Inflammatory macrophage treated with lipopolysaccharide for 1 hour (primary cell): ENCODE data around the gene RHOH.
A peak's percentile ranks its signal among the peaks of the same experiment; 100 is the strongest.

ENCODE experiments used
- DNase-seq, 2 donors: peaks; one replicate each; pipeline ENCODE4 v3.0.0-alpha.2; 2020 to 2022

The RHOH gene

GRCh38 chr4:40209401-40209800, 12.6 kb downstream of the RHOH start:
- DNase-seq = no peak

GRCh38 chr4:40210776-40211175, 13.9 kb downstream of the RHOH start:
- DNase-seq = no peak

- no peak for DNase-seq
These were observed 14.7 kb downstream of the RHOH start for GRCh38 chr4:40211224-40212185.

GRCh38 chr4:40212674-40213527, 16.1 kb downstream of the RHOH start:
- DNase-seq = no peak

- DNase-seq = no peak
These were observed 17.2 kb downstream of the RHOH start for GRCh38 chr4:40214038-40214437.

- DNase-seq = no peak
These were observed 18.0 kb downstream of the RHOH start for GRCh38 chr4:40214661-40215418.

- DNase-seq = no peak
These were observed 20.0 kb downstream of the RHOH start for GRCh38 chr4:40216622-40217366.

- DNase-seq = no peak
These were observed 24.9 kb downstream of the RHOH start for GRCh38 chr4:40221744-40222143.

GRCh38 chr4:40223343-40223742, 26.5 kb downstream of the RHOH start:
- DNase-seq = no peak

GRCh38 chr4:40224432-40224831, 27.6 kb downstream of the RHOH start:
- no peak for DNase-seq

- DNase-seq = no peak
These were observed 28.7 kb downstream of the RHOH start for GRCh38 chr4:40225497-40225896.

GRCh38 chr4:40227284-40227683, 30.5 kb downstream of the RHOH start:
- no peak for DNase-seq

GRCh38 chr4:40228497-40229365, 31.9 kb downstream of the RHOH start:
- peak in 1 of 2 donors; percentile 38 for DNase-seq

GRCh38 chr4:40231316-40231863, 34.6 kb downstream of the RHOH start:
- DNase-seq = no peak

- DNase-seq = no peak
These were observed 35.8 kb downstream of the RHOH start for GRCh38 chr4:40232610-40233009.

- no peak for DNase-seq
These were observed 36.4 kb downstream of the RHOH start for GRCh38 chr4:40233227-40233626.

- no peak for DNase-seq
These were observed 37.7 kb downstream of the RHOH start for GRCh38 chr4:40234519-40235039.

- no peak for DNase-seq
These were observed 41.3 kb downstream of the RHOH start for GRCh38 chr4:40238008-40238699.

GRCh38 chr4:40238700-40239548, 42.1 kb downstream of the RHOH start:
- DNase-seq = peak; percentile 16 to 56
